Anterior cingulate cortex (tissue), 58 donors: Measurements from ENCODE around the gene ANKRD44.

ENCODE experiments used
- DNase-seq, 58 donors: peaks; one replicate each; lab custom pipeline; 2025; lab: John Stamatoyannopoulos, UW

Gene ANKRD44

GRCh38 chr2:197212344-197213262 lies 98.0 kb downstream of the ANKRD44 start:
- peak in 4 of 58 donors; percentile 5 to 30 (median 15) for DNase-seq

GRCh38 chr2:197211881-197212342 lies 98.7 kb downstream of the ANKRD44 start:
- peak in 1 of 58 donors; percentile 2 for DNase-seq

- DNase-seq: no peak
Observed at GRCh38 chr2:197210430-197210829, 100.2 kb downstream of the ANKRD44 start.

GRCh38 chr2:197209742-197210408 lies 100.7 kb downstream of the ANKRD44 start:
- no peak for DNase-seq

- no peak for DNase-seq
Observed at GRCh38 chr2:197209246-197209645, 101.3 kb downstream of the ANKRD44 start.

- peak in 1 of 58 donors; percentile 51 for DNase-seq
Observed at GRCh38 chr2:197208841-197209240, 101.7 kb downstream of the ANKRD44 start.

- DNase-seq: no peak
Observed at GRCh38 chr2:197208024-197208423, 102.6 kb downstream of the ANKRD44 start.

GRCh38 chr2:197207598-197207997 lies 103.0 kb downstream of the ANKRD44 start:
- no peak for DNase-seq

GRCh38 chr2:197207106-197207505 lies 103.5 kb downstream of the ANKRD44 start:
- DNase-seq: no peak

- DNase-seq: no peak
Observed at GRCh38 chr2:197205585-197206215, 104.9 kb downstream of the ANKRD44 start.

- DNase-seq: no peak
Observed at GRCh38 chr2:197204519-197205250, 105.9 kb downstream of the ANKRD44 start.

GRCh38 chr2:197201874-197202273 lies 108.7 kb downstream of the ANKRD44 start:
- no peak for DNase-seq

- no peak for DNase-seq
Observed at GRCh38 chr2:197200762-197201058, 109.9 kb downstream of the ANKRD44 start.

GRCh38 chr2:197200051-197200761 lies 110.4 kb downstream of the ANKRD44 start:
- DNase-seq: no peak

GRCh38 chr2:197198890-197199289 lies 111.7 kb downstream of the ANKRD44 start:
- DNase-seq: peak in 34 of 58 donors; percentile 5 to 61 (median 18)

- DNase-seq: no peak
Observed at GRCh38 chr2:197197895-197198311, 112.7 kb downstream of the ANKRD44 start.

- no peak for DNase-seq
Observed at GRCh38 chr2:197196541-197197180, 113.9 kb downstream of the ANKRD44 start.

- peak in 1 of 58 donors; percentile 22 for DNase-seq
Observed at GRCh38 chr2:197195518-197195917, 115.1 kb downstream of the ANKRD44 start.

GRCh38 chr2:197191940-197192322 lies 118.6 kb downstream of the ANKRD44 start:
- DNase-seq: no peak
